ENCODE measurements around the gene DEPDC1B. TPM values are rescaled to one million over a fixed set of nuclear protein-coding genes. Genes with fewer than 3 reads are reported as not detected.

The DEPDC1B gene
- total RNA-seq, 1 experiment from 2014 or later = 22.2 TPM

DNA sequence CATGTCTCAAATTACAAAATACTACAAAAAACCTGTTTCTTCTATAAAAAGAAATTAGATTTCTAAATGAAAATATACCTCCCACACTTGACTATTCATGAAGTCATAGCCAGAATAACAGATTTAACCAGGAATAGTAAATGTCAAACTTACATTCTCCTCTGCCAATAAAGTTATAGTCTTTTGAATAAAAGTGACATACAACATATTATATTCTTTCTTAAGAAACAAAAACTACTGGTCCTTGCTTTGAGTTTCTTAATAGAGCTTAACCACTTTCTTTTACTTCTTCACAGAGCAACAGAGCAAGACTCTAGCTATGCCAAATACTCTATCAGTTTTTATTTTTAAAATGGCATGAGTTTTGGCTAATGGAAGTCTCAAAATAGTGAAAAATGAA is 61.7 kb downstream of the DEPDC1B start:
- POLR2A ChIA-PET = no interaction called here

DNA sequence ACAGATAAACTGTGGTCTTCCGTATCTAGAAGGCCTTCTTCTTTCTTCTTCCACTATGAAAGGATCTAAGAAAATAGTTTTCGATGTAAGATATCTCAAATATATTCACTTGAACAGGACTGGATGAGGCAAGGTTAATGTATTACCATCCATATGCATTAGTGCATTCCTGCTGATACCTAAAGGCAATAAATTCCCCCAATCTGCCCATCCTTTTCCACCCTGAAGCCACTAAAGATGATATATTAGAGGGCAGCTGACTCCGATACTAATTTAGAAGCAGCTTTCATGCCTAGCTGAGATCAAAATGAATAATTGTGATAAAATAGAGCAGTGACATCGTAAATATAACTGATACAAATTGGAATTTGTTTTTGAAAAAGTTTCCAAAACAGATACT is 63.3 kb downstream of the DEPDC1B start:
- POLR2A ChIA-PET = no interaction called here
- intact Hi-C loops (cut with micrococcal nuclease; ENCODE audit: unreplicated experiment) = no loop called here
- no peaks in the 10 kb centered on the region for H3K4me1 ChIP-seq (ENCODE audit: control insufficient read depth, insufficient read depth, low read length)
- in situ Hi-C loops (cut with HindIII; ENCODE audit: low pct_unique_long_range_greater_than_20kb, low sequenced_read_pairs) = no loop called here
- TF ChIP-seq POLR2AphosphoS5 (IDR thresholded peaks at IDR 0.05; ENCODE audit: low read depth, low read length) (no peak), TCF7L2 (IDR thresholded peaks at IDR 0.05; ENCODE audit: low read depth, low read length) (no peak), SIN3A (IDR thresholded peaks at IDR 0.05; ENCODE audit: borderline replicate concordance, insufficient read depth, low read depth, low read length) (no peak)
- TF ChIP-seq, protein P1, sequence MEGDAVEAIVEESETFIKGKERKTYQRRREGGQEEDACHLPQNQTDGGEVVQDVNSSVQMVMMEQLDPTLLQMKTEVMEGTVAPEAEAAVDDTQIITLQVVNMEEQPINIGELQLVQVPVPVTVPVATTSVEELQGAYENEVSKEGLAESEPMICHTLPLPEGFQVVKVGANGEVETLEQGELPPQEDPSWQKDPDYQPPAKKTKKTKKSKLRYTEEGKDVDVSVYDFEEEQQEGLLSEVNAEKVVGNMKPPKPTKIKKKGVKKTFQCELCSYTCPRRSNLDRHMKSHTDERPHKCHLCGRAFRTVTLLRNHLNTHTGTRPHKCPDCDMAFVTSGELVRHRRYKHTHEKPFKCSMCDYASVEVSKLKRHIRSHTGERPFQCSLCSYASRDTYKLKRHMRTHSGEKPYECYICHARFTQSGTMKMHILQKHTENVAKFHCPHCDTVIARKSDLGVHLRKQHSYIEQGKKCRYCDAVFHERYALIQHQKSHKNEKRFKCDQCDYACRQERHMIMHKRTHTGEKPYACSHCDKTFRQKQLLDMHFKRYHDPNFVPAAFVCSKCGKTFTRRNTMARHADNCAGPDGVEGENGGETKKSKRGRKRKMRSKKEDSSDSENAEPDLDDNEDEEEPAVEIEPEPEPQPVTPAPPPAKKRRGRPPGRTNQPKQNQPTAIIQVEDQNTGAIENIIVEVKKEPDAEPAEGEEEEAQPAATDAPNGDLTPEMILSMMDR (IDR thresholded peaks at IDR 0.05) = no peak
- TF ChIP-seq, protein P2, sequence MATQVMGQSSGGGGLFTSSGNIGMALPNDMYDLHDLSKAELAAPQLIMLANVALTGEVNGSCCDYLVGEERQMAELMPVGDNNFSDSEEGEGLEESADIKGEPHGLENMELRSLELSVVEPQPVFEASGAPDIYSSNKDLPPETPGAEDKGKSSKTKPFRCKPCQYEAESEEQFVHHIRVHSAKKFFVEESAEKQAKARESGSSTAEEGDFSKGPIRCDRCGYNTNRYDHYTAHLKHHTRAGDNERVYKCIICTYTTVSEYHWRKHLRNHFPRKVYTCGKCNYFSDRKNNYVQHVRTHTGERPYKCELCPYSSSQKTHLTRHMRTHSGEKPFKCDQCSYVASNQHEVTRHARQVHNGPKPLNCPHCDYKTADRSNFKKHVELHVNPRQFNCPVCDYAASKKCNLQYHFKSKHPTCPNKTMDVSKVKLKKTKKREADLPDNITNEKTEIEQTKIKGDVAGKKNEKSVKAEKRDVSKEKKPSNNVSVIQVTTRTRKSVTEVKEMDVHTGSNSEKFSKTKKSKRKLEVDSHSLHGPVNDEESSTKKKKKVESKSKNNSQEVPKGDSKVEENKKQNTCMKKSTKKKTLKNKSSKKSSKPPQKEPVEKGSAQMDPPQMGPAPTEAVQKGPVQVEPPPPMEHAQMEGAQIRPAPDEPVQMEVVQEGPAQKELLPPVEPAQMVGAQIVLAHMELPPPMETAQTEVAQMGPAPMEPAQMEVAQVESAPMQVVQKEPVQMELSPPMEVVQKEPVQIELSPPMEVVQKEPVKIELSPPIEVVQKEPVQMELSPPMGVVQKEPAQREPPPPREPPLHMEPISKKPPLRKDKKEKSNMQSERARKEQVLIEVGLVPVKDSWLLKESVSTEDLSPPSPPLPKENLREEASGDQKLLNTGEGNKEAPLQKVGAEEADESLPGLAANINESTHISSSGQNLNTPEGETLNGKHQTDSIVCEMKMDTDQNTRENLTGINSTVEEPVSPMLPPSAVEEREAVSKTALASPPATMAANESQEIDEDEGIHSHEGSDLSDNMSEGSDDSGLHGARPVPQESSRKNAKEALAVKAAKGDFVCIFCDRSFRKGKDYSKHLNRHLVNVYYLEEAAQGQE (IDR thresholded peaks at IDR 0.05; ENCODE audit: insufficient read depth in 1 of 2, low read depth in 2 of 2, low read length in 1 of 2) = no peak
- no peak overlapping the region for H3K27ac ChIP-seq (ENCODE audit: low read length)
- H3K4me3 ChIP-seq (ENCODE audit: low read depth in 2 of 2, low read length in 2 of 2) = no peak overlapping the region
- no peak for DNase-seq (ENCODE audit: low read depth, low spot score)
- CTCF ChIA-PET = no interaction called here
- BruUV-seq (replicated peaks) = no TSS peak
- no peaks in the 10 kb centered on the region for H3K9me3 ChIP-seq (ENCODE audit: control insufficient read depth, insufficient read depth, low read depth, low read length)
- H3K36me3 ChIP-seq (ENCODE audit: control insufficient read depth, insufficient read depth, low read length) = no peaks in the 10 kb centered on the region
- no peaks in the 10 kb centered on the region for H3K27me3 ChIP-seq (ENCODE audit: control insufficient read depth, insufficient read depth, low read length)
- ATAC-seq = no peak

More for the DNA sequence above, 61.7 kb downstream of the DEPDC1B start:
- Histone ChIP-seq H3K27ac (ENCODE audit: low read length) (no peak overlapping the region), H3K4me3 (ENCODE audit: low read depth in 2 of 2, low read length in 2 of 2) (no peak overlapping the region), H3K4me1 (ENCODE audit: control insufficient read depth, insufficient read depth, low read length) (no peaks in the 10 kb centered on the region), H3K36me3 (ENCODE audit: control insufficient read depth, insufficient read depth, low read length) (no peaks in the 10 kb centered on the region), H3K9me3 (ENCODE audit: control insufficient read depth, insufficient read depth, low read depth, low read length) (no peaks in the 10 kb centered on the region), H3K27me3 (ENCODE audit: control insufficient read depth, insufficient read depth, low read length) (no peaks in the 10 kb centered on the region)
- in situ Hi-C loops (cut with HindIII; ENCODE audit: low pct_unique_long_range_greater_than_20kb, low sequenced_read_pairs) = no loop called here
- no TSS peak for BruUV-seq (replicated peaks)
- TF ChIP-seq SIN3A (IDR thresholded peaks at IDR 0.05; ENCODE audit: borderline replicate concordance, insufficient read depth, low read depth, low read length) (no peak), TCF7L2 (IDR thresholded peaks at IDR 0.05; ENCODE audit: low read depth, low read length) (no peak), POLR2AphosphoS5 (IDR thresholded peaks at IDR 0.05; ENCODE audit: low read depth, low read length) (no peak)
- TF ChIP-seq, protein P1 (IDR thresholded peaks at IDR 0.05) = no peak
- TF ChIP-seq, protein P2 (IDR thresholded peaks at IDR 0.05; ENCODE audit: insufficient read depth in 1 of 2, low read depth in 2 of 2, low read length in 1 of 2) = no peak
- intact Hi-C loops (cut with micrococcal nuclease; ENCODE audit: unreplicated experiment) = no loop called here
- CTCF ChIA-PET = interaction anchor here (0.6 kb wide), 1 partner anchor 38 kb away, joined by 10 read pairs; no protein-coding TSS in a partner anchor
- DNase-seq (ENCODE audit: low read depth, low spot score) (no peak), ATAC-seq (no peak)
